H1 (cell line): Measurements from ENCODE around the gene OR7D4.

Experiments used
- BRCA1 ChIP-seq: IDR thresholded peaks from 2 replicates; pipeline ENCODE4 v1.6.1; 2012; ENCODE audit warnings: low read depth, low read length, improper control_type of control experiment
- CBX5 ChIP-seq: fragments of 300-800, 300-1000 bp; sonication (generic); IDR thresholded peaks from 2 replicates; pipeline ENCODE4 v1.7.1; 2016; ENCODE audit warnings: antibody characterized with exemption, low read length, low read depth
- CBX8 ChIP-seq: fragments of 300-800, 300-1000 bp; sonication (generic); IDR thresholded peaks from 2 replicates; pipeline ENCODE4 v1.7.1; 2016; ENCODE audit warnings: low read depth, low read length, borderline replicate concordance
- CTCF ChIP-seq, 3 experiments: IDR thresholded peaks; 1 replicate in 2 of 3; 2 replicates in 1 of 3; pipeline versions ENCODE4 v1.5.1 to v1.6.1; 2011; ENCODE audit warnings: low read length in 3 of 3, mild to moderate bottlenecking in 3 of 3, inconsistent platforms in 2 of 3, low read depth in 1 of 3, moderate library complexity in 1 of 3; ENCODE audit not compliant: insufficient read depth in 1 of 3; ENCODE audit errors: control extremely low read depth in 1 of 3
- EP300 ChIP-seq, 2 experiments: IDR thresholded peaks; 1 replicate in 1 of 2; 2 replicates in 1 of 2; pipeline ENCODE4 v1.6.1; 2011 to 2012; ENCODE audit warnings: low read depth in 2 of 2, low read length in 2 of 2, mild to moderate bottlenecking in 2 of 2, borderline replicate concordance in 1 of 2, inconsistent platforms in 1 of 2, moderate library complexity in 1 of 2
- EZH2 ChIP-seq: fragments of 200-600 bp; sonication (generic); IDR thresholded peaks from 2 replicates; pipeline ENCODE4 v1.7.1; 2012; ENCODE audit warnings: low read depth, mild to moderate bottlenecking, moderate library complexity, low read length, inconsistent platforms; ENCODE audit not compliant: severe bottlenecking
- JUN ChIP-seq: IDR thresholded peaks from 2 replicates; pipeline ENCODE4 v1.6.1; 2011; ENCODE audit warnings: low read depth, mild to moderate bottlenecking, improper control_type of control experiment, low read length
- MAFK ChIP-seq: IDR thresholded peaks from 2 replicates; pipeline ENCODE4 v1.6.1; 2012; ENCODE audit warnings: low read depth, mild to moderate bottlenecking, improper control_type of control experiment, low read length
- POLR2AphosphoS5 ChIP-seq: IDR thresholded peaks from 2 replicates; pipeline ENCODE4 v1.6.1; 2011; ENCODE audit warnings: low read depth, low read length
- RAD21 ChIP-seq, 2 experiments: IDR thresholded peaks in 1 of 2; conservative IDR thresholded peaks in 1 of 2; 2 replicates each; pipeline ENCODE4 v1.6.1; 2011; ENCODE audit warnings: low read depth in 2 of 2, low read length in 2 of 2, improper control_type of control experiment in 1 of 2, inconsistent platforms in 1 of 2, mild to moderate bottlenecking in 1 of 2, moderate library complexity in 1 of 2
- RFX5 ChIP-seq: IDR thresholded peaks from 2 replicates; pipeline ENCODE4 v1.6.1; 2011; ENCODE audit warnings: low read depth, low read length, improper control_type of control experiment, borderline replicate concordance
- SUZ12 ChIP-seq: fragments of 200-600 bp; sonication (generic); IDR thresholded peaks from 2 replicates; pipeline ENCODE4 v1.6.1; 2012; ENCODE audit warnings: mild to moderate bottlenecking, inconsistent platforms, low read length, moderate library complexity, mixed read lengths
- ZNF274 ChIP-seq: IDR thresholded peaks from 2 replicates; pipeline ENCODE4 v1.7.0; 2012; ENCODE audit warnings: low read length, borderline replicate concordance; ENCODE audit errors: extremely low read depth
- TF ChIP-seq, protein P1 (sequence below): IDR thresholded peaks from 2 replicates; pipeline ENCODE4 v1.6.1; 2012; ENCODE audit warnings: inconsistent platforms

DNA sequence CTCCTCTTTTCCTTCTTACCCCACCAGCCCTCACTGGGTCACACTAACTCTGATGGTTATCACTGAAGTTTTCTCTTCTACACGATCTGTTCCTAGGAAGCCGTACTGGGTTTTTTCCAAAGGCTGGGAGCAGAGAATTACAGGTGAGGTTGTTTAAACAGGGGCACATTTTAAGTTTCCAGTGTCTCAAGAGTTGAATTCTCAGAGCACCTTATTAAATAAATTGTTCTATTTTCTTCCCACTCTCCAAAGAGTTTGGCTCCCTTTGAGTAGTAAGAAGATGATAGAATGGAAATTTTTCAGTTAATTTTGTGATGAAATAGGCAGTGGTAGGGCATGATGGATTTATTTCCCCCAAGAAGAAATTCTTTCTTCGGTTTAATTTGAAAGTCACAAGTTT, at the start of gene OR7D4:
- TF ChIP-seq CBX5 (no peak), CTCF (IDR thresholded peaks at IDR 0.05; ENCODE audit: control extremely low read depth in 1 of 3, insufficient read depth in 1 of 3, low read depth in 1 of 3, low read length in 3 of 3) (no peak), EP300 (IDR thresholded peaks at IDR 0.05; ENCODE audit: borderline replicate concordance in 1 of 2, low read depth in 2 of 2, low read length in 2 of 2) (no peak), ZNF274 (no peak), BRCA1 (no peak), EZH2 (no peak), RFX5 (no peak), MAFK (no peak), JUN (no peak), CBX8 (no peak), RAD21 (IDR thresholded peaks at IDR 0.05 in 1 of 2, conservative IDR thresholded peaks at IDR 0.05 in 1 of 2; ENCODE audit: low read depth in 2 of 2, low read length in 2 of 2) (no peak), SUZ12 (no peak), POLR2AphosphoS5 (no peak)
- TF ChIP-seq, protein P1, sequence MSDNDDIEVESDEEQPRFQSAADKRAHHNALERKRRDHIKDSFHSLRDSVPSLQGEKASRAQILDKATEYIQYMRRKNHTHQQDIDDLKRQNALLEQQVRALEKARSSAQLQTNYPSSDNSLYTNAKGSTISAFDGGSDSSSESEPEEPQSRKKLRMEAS = no peak
